Skeletal muscle tissue (tissue), 4 donors: ENCODE results near the gene COL23A1. TPM values are rescaled to one million over a fixed set of nuclear protein-coding genes. Genes with fewer than 3 reads are reported as not detected.

ENCODE experiments used
- H3K27ac ChIP-seq: one replicate; pipeline ENCODE4 v1.7.0; 2013; ENCODE audit warnings: mild to moderate bottlenecking, low read depth, low read length, inconsistent platforms
- H3K27me3 ChIP-seq, 3 donors: one replicate each; pipeline ENCODE4 v1.7.0; 2013; ENCODE audit warnings: low read length in 3 of 3; ENCODE audit not compliant: control insufficient read depth in 3 of 3, insufficient read depth in 3 of 3
- H3K36me3 ChIP-seq, 3 donors: one replicate each; pipeline ENCODE4 v1.7.0; 2013; ENCODE audit warnings: low read length in 3 of 3; ENCODE audit not compliant: control insufficient read depth in 3 of 3, insufficient read depth in 3 of 3
- H3K4me1 ChIP-seq, 3 donors: one replicate each; pipeline ENCODE4 v1.7.0; 2013; ENCODE audit warnings: low read length in 3 of 3, mild to moderate bottlenecking in 3 of 3; ENCODE audit not compliant: control insufficient read depth in 3 of 3, insufficient read depth in 3 of 3
- H3K4me3 ChIP-seq, 3 donors: one replicate each; pipeline ENCODE4 v1.7.0; 2013; ENCODE audit warnings: low read length in 3 of 3
- H3K9ac ChIP-seq, 3 donors: one replicate each; pipeline ENCODE4 v1.7.0; 2013; ENCODE audit warnings: low read length in 3 of 3, mild to moderate bottlenecking in 3 of 3, moderate library complexity in 2 of 3, low read depth in 1 of 3
- H3K9me3 ChIP-seq, 3 donors: one replicate each; pipeline ENCODE4 v1.7.0; 2013; ENCODE audit warnings: low read length in 3 of 3; ENCODE audit not compliant: control insufficient read depth in 3 of 3
- total RNA-seq: library from RNA; depleted of rRNA; stranded (reverse); fragments of >200 nt; gene quantifications from one replicate; pipeline ENCODE4 v1.2.3, GENCODE V29; 2014
- donor health status: Osteomylitis.

COL23A1 gene
- total RNA-seq, 1 donor from 2014 or later = 0.52 TPM

GRCh38 chr5:178467568-178468195, 122.5 kb downstream of the COL23A1 start:
- H3K4me3 ChIP-seq = no peak overlapping the region
- no peak overlapping the region for H3K9ac ChIP-seq
- H3K36me3 ChIP-seq = no peaks in the 10 kb centered on the region
- peak overlapping the region; percentile 19 for H3K27ac ChIP-seq
- peaks cover 6 to 16% (median 10%) of the 10 kb centered on the region in 3 donors for H3K4me1 ChIP-seq
- H3K9me3 ChIP-seq = no peaks in the 10 kb centered on the region
- H3K27me3 ChIP-seq = peaks cover 0 to 12% (median 3%) of the 10 kb centered on the region in 3 donors

- H3K27ac ChIP-seq = peak overlapping the region; percentile 19
- H3K9me3 ChIP-seq = no peaks in the 10 kb centered on the region
- H3K4me3 ChIP-seq = no peak overlapping the region
- H3K27me3 ChIP-seq = peaks cover 0 to 12% (median 3%) of the 10 kb centered on the region in 3 donors
- H3K4me1 ChIP-seq = peaks cover 6 to 16% (median 10%) of the 10 kb centered on the region in 3 donors
- H3K36me3 ChIP-seq = no peaks in the 10 kb centered on the region
- H3K9ac ChIP-seq = no peak overlapping the region
Observed at GRCh38 chr5:178467205-178467567, 123.0 kb downstream of the COL23A1 start.

- H3K36me3 ChIP-seq = no peaks in the 10 kb centered on the region
- no peak overlapping the region for H3K4me3 ChIP-seq
- no peak overlapping the region for H3K9ac ChIP-seq
- peaks cover 6 to 16% (median 10%) of the 10 kb centered on the region in 3 donors for H3K4me1 ChIP-seq
- no peak overlapping the region for H3K27ac ChIP-seq
- no peaks in the 10 kb centered on the region for H3K9me3 ChIP-seq
- H3K27me3 ChIP-seq = peaks cover 0 to 12% (median 3%) of the 10 kb centered on the region in 3 donors
Observed at GRCh38 chr5:178466342-178466741, 123.9 kb downstream of the COL23A1 start.

- H3K9me3 ChIP-seq = no peaks in the 10 kb centered on the region
- H3K9ac ChIP-seq = no peak overlapping the region
- no peaks in the 10 kb centered on the region for H3K36me3 ChIP-seq
- H3K4me1 ChIP-seq = peaks cover 6 to 16% (median 15%) of the 10 kb centered on the region in 3 donors
- no peak overlapping the region for H3K27ac ChIP-seq
- peaks cover 0 to 12% (median 3%) of the 10 kb centered on the region in 3 donors for H3K27me3 ChIP-seq
- H3K4me3 ChIP-seq = no peak overlapping the region
Observed at GRCh38 chr5:178465861-178466288, 124.3 kb downstream of the COL23A1 start.

GRCh38 chr5:178465228-178465860, 124.8 kb downstream of the COL23A1 start:
- peaks cover 0 to 8% (median 0%) of the 10 kb centered on the region in 3 donors for H3K27me3 ChIP-seq
- peaks cover 6 to 16% (median 15%) of the 10 kb centered on the region in 3 donors for H3K4me1 ChIP-seq
- H3K4me3 ChIP-seq = no peak overlapping the region
- no peaks in the 10 kb centered on the region for H3K36me3 ChIP-seq
- H3K27ac ChIP-seq = no peak overlapping the region
- no peaks in the 10 kb centered on the region for H3K9me3 ChIP-seq
- no peak overlapping the region for H3K9ac ChIP-seq

GRCh38 chr5:178464431-178465048, 125.7 kb downstream of the COL23A1 start:
- no peak overlapping the region for H3K9ac ChIP-seq
- no peaks in the 10 kb centered on the region for H3K36me3 ChIP-seq
- peaks cover 0 to 3% (median 0%) of the 10 kb centered on the region in 3 donors for H3K27me3 ChIP-seq
- H3K4me3 ChIP-seq = no peak overlapping the region
- H3K27ac ChIP-seq = no peak overlapping the region
- H3K4me1 ChIP-seq = peaks cover 6 to 16% (median 15%) of the 10 kb centered on the region in 3 donors
- H3K9me3 ChIP-seq = no peaks in the 10 kb centered on the region

- no peak overlapping the region for H3K4me3 ChIP-seq
- H3K9ac ChIP-seq = no peak overlapping the region
- peaks cover 0 to 2% (median 0%) of the 10 kb centered on the region in 3 donors for H3K27me3 ChIP-seq
- H3K4me1 ChIP-seq = peaks cover 6 to 15% (median 14%) of the 10 kb centered on the region in 3 donors
- H3K27ac ChIP-seq = no peak overlapping the region
- H3K9me3 ChIP-seq = no peaks in the 10 kb centered on the region
- no peaks in the 10 kb centered on the region for H3K36me3 ChIP-seq
Observed at GRCh38 chr5:178463321-178464155, 126.7 kb downstream of the COL23A1 start.

GRCh38 chr5:178462816-178463215, 127.4 kb downstream of the COL23A1 start:
- Histone ChIP-seq H3K27ac (no peak overlapping the region), H3K9me3 (no peaks in the 10 kb centered on the region), H3K27me3 (peaks cover 0 to 2% (median 0%) of the 10 kb centered on the region in 3 donors), H3K9ac (no peak overlapping the region), H3K4me1 (peaks cover 0 to 9% (median 7%) of the 10 kb centered on the region in 3 donors), H3K4me3 (no peak overlapping the region), H3K36me3 (no peaks in the 10 kb centered on the region)

GRCh38 chr5:178462076-178462475, 128.1 kb downstream of the COL23A1 start:
- no peak overlapping the region for H3K27ac ChIP-seq
- no peak overlapping the region for H3K9ac ChIP-seq
- peaks cover 0 to 6% (median 2%) of the 10 kb centered on the region in 3 donors for H3K4me1 ChIP-seq
- no peaks in the 10 kb centered on the region for H3K9me3 ChIP-seq
- no peaks in the 10 kb centered on the region for H3K36me3 ChIP-seq
- no peak overlapping the region for H3K4me3 ChIP-seq
- peaks cover 0 to 2% (median 0%) of the 10 kb centered on the region in 3 donors for H3K27me3 ChIP-seq
